HS-27A (cell line): Measurements from ENCODE around the gene XXYLT1.
A peak's percentile ranks its signal among the peaks of the same experiment; 100 is the strongest.
"Not testable (repeated sequence)": the region's sequence is repeated elsewhere in the genome, so short reads cannot be mapped to it uniquely, and the experiment has no call there.

Source experiments
- DNase-seq: peaks from one replicate; pipeline ENCODE4 v3.0.0-alpha.2; 2012; ENCODE audit warnings: low read depth, missing footprints

Gene XXYLT1

GRCh38 chr3:195207731-195208130 lies 63.2 kb downstream of the XXYLT1 start:
- DNase-seq = no peak

GRCh38 chr3:195207056-195207455 lies 63.9 kb downstream of the XXYLT1 start:
- no peak for DNase-seq

GRCh38 chr3:195204360-195205163 lies 66.4 kb downstream of the XXYLT1 start:
- peak; percentile 14 for DNase-seq

GRCh38 chr3:195203606-195204005 lies 67.4 kb downstream of the XXYLT1 start:
- no peak for DNase-seq

GRCh38 chr3:195201295-195201694 lies 69.7 kb downstream of the XXYLT1 start:
- DNase-seq = no peak

- no peak for DNase-seq
Measured at GRCh38 chr3:195200010-195200822, 70.7 kb downstream of the XXYLT1 start.

- DNase-seq = no peak
Measured at GRCh38 chr3:195198426-195199346, 72.3 kb downstream of the XXYLT1 start.

- peak; percentile 11 for DNase-seq
Measured at GRCh38 chr3:195197765-195198425, 73.1 kb downstream of the XXYLT1 start.

- DNase-seq = no peak
Measured at GRCh38 chr3:195196266-195196665, 74.7 kb downstream of the XXYLT1 start.

GRCh38 chr3:195195321-195196209 lies 75.4 kb downstream of the XXYLT1 start:
- DNase-seq = no peak

GRCh38 chr3:195194559-195195206 lies 76.3 kb downstream of the XXYLT1 start:
- DNase-seq = no peak

GRCh38 chr3:195191580-195191979 lies 79.4 kb downstream of the XXYLT1 start:
- no peak for DNase-seq

GRCh38 chr3:195189821-195190220 lies 81.1 kb downstream of the XXYLT1 start:
- no peak for DNase-seq

GRCh38 chr3:195188426-195188927 lies 82.5 kb downstream of the XXYLT1 start:
- DNase-seq = no peak

GRCh38 chr3:195187609-195188425 lies 83.1 kb downstream of the XXYLT1 start:
- DNase-seq = no peak

- DNase-seq = not testable (repeated sequence)
Measured at GRCh38 chr3:195186710-195187047, 84.3 kb downstream of the XXYLT1 start.

GRCh38 chr3:195186041-195186709 lies 84.8 kb downstream of the XXYLT1 start:
- no peak for DNase-seq

- DNase-seq = no peak
Measured at GRCh38 chr3:195185583-195185982, 85.4 kb downstream of the XXYLT1 start.
